ENCODE measurements around the gene RAB4B. TPM values are rescaled to one million over a fixed set of nuclear protein-coding genes. Genes with fewer than 3 reads are reported as not detected.

The RAB4B gene
- total RNA-seq, 1 donor from 2014 or later = 15.2 TPM

DNA sequence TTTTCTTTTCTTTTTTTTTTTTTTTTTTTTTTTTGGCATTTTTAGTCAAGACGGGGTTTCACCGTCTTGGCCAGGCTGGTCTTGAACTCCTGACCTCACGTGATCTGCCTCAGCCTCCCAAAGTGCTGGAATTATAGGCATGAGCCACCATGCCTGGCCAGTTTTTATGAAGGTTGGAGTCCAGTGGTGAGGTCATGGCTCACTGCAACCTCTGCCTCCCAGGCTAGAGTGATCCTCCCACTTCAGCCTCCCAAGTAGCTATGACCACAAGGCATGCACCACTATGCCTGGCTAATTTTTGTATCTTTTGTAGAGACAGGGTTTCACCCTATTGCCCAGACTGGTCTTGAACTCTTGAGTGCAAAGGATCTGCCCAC is 22.8 kb upstream of the RAB4B start:
- H3K36me3 Mint-ChIP-seq (ENCODE audit: low read depth) = peaks cover 31% of the 10 kb centered on the region
- peaks cover 4% of the 10 kb centered on the region for H3K27me3 Mint-ChIP-seq (ENCODE audit: low read depth)
- H3K27ac Mint-ChIP-seq (ENCODE audit: unreplicated experiment) = no peak overlapping the region
- TF ChIP-seq, protein P1, sequence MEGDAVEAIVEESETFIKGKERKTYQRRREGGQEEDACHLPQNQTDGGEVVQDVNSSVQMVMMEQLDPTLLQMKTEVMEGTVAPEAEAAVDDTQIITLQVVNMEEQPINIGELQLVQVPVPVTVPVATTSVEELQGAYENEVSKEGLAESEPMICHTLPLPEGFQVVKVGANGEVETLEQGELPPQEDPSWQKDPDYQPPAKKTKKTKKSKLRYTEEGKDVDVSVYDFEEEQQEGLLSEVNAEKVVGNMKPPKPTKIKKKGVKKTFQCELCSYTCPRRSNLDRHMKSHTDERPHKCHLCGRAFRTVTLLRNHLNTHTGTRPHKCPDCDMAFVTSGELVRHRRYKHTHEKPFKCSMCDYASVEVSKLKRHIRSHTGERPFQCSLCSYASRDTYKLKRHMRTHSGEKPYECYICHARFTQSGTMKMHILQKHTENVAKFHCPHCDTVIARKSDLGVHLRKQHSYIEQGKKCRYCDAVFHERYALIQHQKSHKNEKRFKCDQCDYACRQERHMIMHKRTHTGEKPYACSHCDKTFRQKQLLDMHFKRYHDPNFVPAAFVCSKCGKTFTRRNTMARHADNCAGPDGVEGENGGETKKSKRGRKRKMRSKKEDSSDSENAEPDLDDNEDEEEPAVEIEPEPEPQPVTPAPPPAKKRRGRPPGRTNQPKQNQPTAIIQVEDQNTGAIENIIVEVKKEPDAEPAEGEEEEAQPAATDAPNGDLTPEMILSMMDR (conservative IDR thresholded peaks at IDR 0.05) = no peak
- no peaks in the 10 kb centered on the region for H3K9me3 Mint-ChIP-seq
- DNase-seq (ENCODE audit: low read depth, low spot score) = no peak
- H3K4me3 Mint-ChIP-seq = peak overlapping the region; percentile 71
- H3K4me1 Mint-ChIP-seq = peaks cover 38% of the 10 kb centered on the region

DNA sequence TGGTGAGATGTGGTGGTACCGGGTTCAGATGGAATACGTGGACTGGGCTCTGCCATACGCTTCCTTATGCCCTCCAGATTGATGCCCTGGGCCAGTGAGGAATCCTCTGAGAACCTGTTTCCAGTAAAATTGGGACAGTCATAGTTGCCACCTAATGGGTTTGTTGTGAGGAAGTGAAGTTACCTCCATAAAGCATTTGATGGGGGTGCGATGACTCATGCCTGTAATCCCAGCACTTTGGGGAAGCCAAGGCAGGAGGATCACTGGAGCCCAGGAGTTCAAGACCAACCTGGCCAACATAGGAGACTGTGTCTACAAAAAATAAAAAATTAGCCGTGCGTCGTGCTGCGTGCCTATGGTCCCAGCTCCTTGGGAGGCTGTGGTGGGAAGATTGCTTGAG is 22.3 kb upstream of the RAB4B start:
- no peaks in the 10 kb centered on the region for H3K9me3 Mint-ChIP-seq
- no peak for DNase-seq (ENCODE audit: low read depth, low spot score)
- H3K27ac Mint-ChIP-seq (ENCODE audit: unreplicated experiment) = peak overlapping the region; percentile 71
- H3K4me3 Mint-ChIP-seq = peak overlapping the region; percentile 71
- H3K36me3 Mint-ChIP-seq (ENCODE audit: low read depth) = peaks cover 34% of the 10 kb centered on the region
- peaks cover 33% of the 10 kb centered on the region for H3K4me1 Mint-ChIP-seq
- TF ChIP-seq, protein P1 (conservative IDR thresholded peaks at IDR 0.05) = no peak
- H3K27me3 Mint-ChIP-seq (ENCODE audit: low read depth) = no peaks in the 10 kb centered on the region

DNA sequence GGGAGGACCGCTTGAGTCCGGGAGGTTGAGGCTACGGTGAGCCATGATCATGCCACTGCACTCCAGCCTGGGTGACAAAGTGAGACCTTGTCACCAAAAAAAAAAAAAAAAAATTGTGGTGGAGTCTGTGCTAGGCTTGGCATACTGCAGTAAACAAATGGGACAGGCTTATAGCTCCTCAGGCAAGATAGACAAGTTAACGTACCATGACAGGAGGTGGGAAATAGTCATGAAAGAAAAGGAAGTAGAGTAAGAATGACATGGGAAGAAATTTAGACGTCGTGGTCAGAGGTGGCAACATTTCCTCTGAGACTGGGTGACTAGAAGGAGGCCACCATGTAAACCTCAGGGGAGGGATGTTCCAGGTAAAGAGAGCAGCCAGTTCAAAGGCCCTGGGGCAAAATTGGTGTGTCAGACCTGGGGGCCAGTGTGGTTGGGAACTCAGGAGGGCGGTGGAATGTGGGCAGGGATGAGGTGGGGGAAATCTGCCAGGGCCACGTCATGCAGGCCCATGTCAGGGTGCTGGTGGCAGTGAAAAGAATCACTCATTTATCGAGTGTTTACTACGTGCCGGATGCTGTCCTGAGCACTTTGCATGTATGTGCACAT is 21.4 kb upstream of the RAB4B start:
- no peak for DNase-seq (ENCODE audit: low read depth, low spot score)
- TF ChIP-seq, protein P1 (conservative IDR thresholded peaks at IDR 0.05) = no peak
- peaks cover 31% of the 10 kb centered on the region for H3K4me1 Mint-ChIP-seq
- H3K36me3 Mint-ChIP-seq (ENCODE audit: low read depth) = peaks cover 34% of the 10 kb centered on the region
- H3K9me3 Mint-ChIP-seq = no peaks in the 10 kb centered on the region
- H3K27ac Mint-ChIP-seq (ENCODE audit: unreplicated experiment) = no peak overlapping the region
- H3K27me3 Mint-ChIP-seq (ENCODE audit: low read depth) = no peaks in the 10 kb centered on the region
- peak overlapping the region; percentile 77 for H3K4me3 Mint-ChIP-seq

DNA sequence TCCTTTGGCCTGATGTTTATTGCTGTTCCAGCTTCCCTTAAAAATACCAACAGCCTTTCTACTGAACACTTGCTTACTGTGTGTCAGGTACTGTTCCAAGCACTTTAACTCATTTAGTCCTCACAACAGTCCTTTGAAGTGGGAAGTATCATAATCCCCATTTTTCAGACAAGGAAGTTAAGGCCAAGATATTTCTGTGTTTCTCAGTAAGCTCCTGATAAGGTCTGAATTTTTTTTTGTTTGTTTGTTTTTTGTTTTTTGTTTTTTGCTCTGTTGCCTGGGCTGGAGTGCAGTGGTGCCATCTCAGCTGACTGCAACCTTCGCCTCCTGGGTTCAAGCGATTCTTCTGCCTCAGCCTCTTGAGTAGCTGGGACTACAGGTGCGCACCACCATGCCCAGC is 19.6 kb upstream of the RAB4B start:
- no peaks in the 10 kb centered on the region for H3K27me3 Mint-ChIP-seq (ENCODE audit: low read depth)
- peaks cover 35% of the 10 kb centered on the region for H3K36me3 Mint-ChIP-seq (ENCODE audit: low read depth)
- TF ChIP-seq, protein P1 (conservative IDR thresholded peaks at IDR 0.05) = no peak
- H3K4me3 Mint-ChIP-seq = no peak overlapping the region
- peaks cover 23% of the 10 kb centered on the region for H3K4me1 Mint-ChIP-seq
- H3K27ac Mint-ChIP-seq (ENCODE audit: unreplicated experiment) = no peak overlapping the region
- H3K9me3 Mint-ChIP-seq = no peaks in the 10 kb centered on the region
- no peak for DNase-seq (ENCODE audit: low read depth, low spot score)

DNA sequence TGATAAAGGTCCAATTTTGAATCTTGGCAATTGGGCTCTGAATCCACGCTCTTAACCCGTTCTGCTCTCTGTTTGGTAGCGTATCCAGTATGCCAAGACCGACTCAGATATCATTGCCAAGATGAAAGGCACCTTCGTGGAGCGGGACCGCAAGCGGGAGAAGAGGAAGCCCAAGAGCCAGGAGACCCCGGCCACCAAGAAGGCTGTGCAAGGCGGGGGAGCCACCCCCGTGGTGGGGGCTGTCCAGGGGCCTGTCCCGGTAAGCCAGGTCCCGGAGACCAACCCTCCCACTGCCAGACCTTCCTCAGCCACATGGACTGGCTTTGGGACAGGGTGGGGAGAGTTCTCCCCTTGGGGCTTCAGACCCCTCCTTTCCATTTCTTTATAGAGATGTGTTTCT is 18.7 kb upstream of the RAB4B start:
- Mint-ChIP-seq H3K4me3 (no peak overlapping the region), H3K36me3 (ENCODE audit: low read depth) (peaks cover 39% of the 10 kb centered on the region)

More for the DNA sequence above, 18.7 kb upstream of the RAB4B start:
- Mint-ChIP-seq H3K9me3 (no peaks in the 10 kb centered on the region), H3K27ac (ENCODE audit: unreplicated experiment) (no peak overlapping the region), H3K4me1 (peaks cover 20% of the 10 kb centered on the region), H3K27me3 (ENCODE audit: low read depth) (no peaks in the 10 kb centered on the region)
- no peak for DNase-seq (ENCODE audit: low read depth, low spot score)
- TF ChIP-seq, protein P1 (conservative IDR thresholded peaks at IDR 0.05) = no peak
